GM21619 (cell line): ENCODE results near the gene DGLUCY.
"Not testable (repeated sequence)": the region's sequence is repeated elsewhere in the genome, so short reads cannot be mapped to it uniquely, and the experiment has no call there.

Source experiments
- ATAC-seq: cut with Tn5 transposase; IDR thresholded peaks from one replicate; pipeline ENCODE4 v1.9.1; 2021; ENCODE audit not compliant: unreplicated experiment

DGLUCY gene

GRCh38 chr14:91254461-91254860, 140.6 kb downstream of the DGLUCY start:
- ATAC-seq: no peak

- no peak for ATAC-seq
Measured at GRCh38 chr14:91255026-91255695, 141.3 kb downstream of the DGLUCY start.

- ATAC-seq: no peak
Measured at GRCh38 chr14:91256661-91257060, 142.8 kb downstream of the DGLUCY start.

GRCh38 chr14:91257328-91258010, 143.6 kb downstream of the DGLUCY start:
- ATAC-seq: no peak

GRCh38 chr14:91258011-91258618, 144.2 kb downstream of the DGLUCY start:
- ATAC-seq: no peak

- no peak for ATAC-seq
Measured at GRCh38 chr14:91258876-91259275, 145.0 kb downstream of the DGLUCY start.

- ATAC-seq: no peak
Measured at GRCh38 chr14:91261115-91261514, 147.2 kb downstream of the DGLUCY start.

GRCh38 chr14:91261986-91262549, 148.2 kb downstream of the DGLUCY start:
- no peak for ATAC-seq

GRCh38 chr14:91263329-91263728, 149.5 kb downstream of the DGLUCY start:
- ATAC-seq: no peak

- ATAC-seq: no peak
Measured at GRCh38 chr14:91264151-91265150, 150.6 kb downstream of the DGLUCY start.

- ATAC-seq: no peak
Measured at GRCh38 chr14:91265404-91265803, 151.5 kb downstream of the DGLUCY start.

GRCh38 chr14:91266276-91266675, 152.4 kb downstream of the DGLUCY start:
- ATAC-seq: not testable (repeated sequence)

- ATAC-seq: no peak
Measured at GRCh38 chr14:91267965-91268437, 154.1 kb downstream of the DGLUCY start.

GRCh38 chr14:91269076-91269991, 155.5 kb downstream of the DGLUCY start:
- no peak for ATAC-seq

- no peak for ATAC-seq
Measured at GRCh38 chr14:91270188-91270587, 156.3 kb downstream of the DGLUCY start.

- ATAC-seq: no peak
Measured at GRCh38 chr14:91270619-91271018, 156.7 kb downstream of the DGLUCY start.

GRCh38 chr14:91271639-91272038, 157.8 kb downstream of the DGLUCY start:
- ATAC-seq: no peak

- ATAC-seq: no peak
Measured at GRCh38 chr14:91272341-91273272, 158.7 kb downstream of the DGLUCY start.
